Testis (tissue), 2 donors: ENCODE data around the gene SLC9B2.

Source experiments
- CTCF ChIP-seq, 3 experiments: fragments of 450-650 bp in 2 of 3; fragments of 200-600 bp in 1 of 3; sonication (generic) in 1 of 3; IDR thresholded peaks; one replicate each; pipeline ENCODE4 v1.5.1; 2016 to 2019; ENCODE audit warnings: antibody characterized with exemption in 3 of 3, mild to moderate bottlenecking in 2 of 3, moderate library complexity in 1 of 3
- POLR2A ChIP-seq: fragments of 450-650 bp; IDR thresholded peaks from one replicate; pipeline ENCODE4 v1.6.1; 2017; ENCODE audit warnings: antibody characterized with exemption, mild to moderate bottlenecking, moderate library complexity

- no peak for TF ChIP-seq CTCF (IDR thresholded peaks at IDR 0.05)
- TF ChIP-seq POLR2A: no peak
These were observed 2.6 kb downstream of the SLC9B2 start for GRCh38 chr4:103073792-103074438.
